Measurements from ENCODE around the gene CHPF.

Gene CHPF

GRCh38 chr2:219543596-219544358 is at the start of gene CHPF, which contains the start of gene TMEM198:
CHPF (minus strand) TSS chr2:219543809; CDS start chr2:219543538, 271 bp downstream.
TMEM198 (plus strand) TSS chr2:219544028; CDS start chr2:219544728, 700 bp downstream.
- DNase-seq: peak; percentile 97

GRCh38 chr2:219593154-219593553 is 49.5 kb upstream of the CHPF start:
- DNase-seq: no peak

- DNase-seq: no peak
Measured at GRCh38 chr2:219592736-219593135, 49.1 kb upstream of the CHPF start.

GRCh38 chr2:219591091-219591490 is 47.5 kb upstream of the CHPF start:
- DNase-seq: no peak

GRCh38 chr2:219581346-219581745 is 37.7 kb upstream of the CHPF start:
- DNase-seq: no peak

GRCh38 chr2:219578811-219579613 is 35.4 kb upstream of the CHPF start:
- DNase-seq: no peak

GRCh38 chr2:219576505-219577388 is 33.1 kb upstream of the CHPF start:
- no peak for DNase-seq

GRCh38 chr2:219575566-219576504 is 32.2 kb upstream of the CHPF start:
- DNase-seq: no peak

- no peak for DNase-seq
Measured at GRCh38 chr2:219574484-219575311, 31.1 kb upstream of the CHPF start.

GRCh38 chr2:219573166-219573565 is 29.6 kb upstream of the CHPF start:
- no peak for DNase-seq

GRCh38 chr2:219572237-219573001 is 28.8 kb upstream of the CHPF start, which contains the start of gene INHA:
INHA (plus strand) TSS chr2:219572310; CDS start chr2:219572375, 65 bp downstream.
- DNase-seq: no peak

- DNase-seq: no peak
Measured at GRCh38 chr2:219571311-219572236, 28.0 kb upstream of the CHPF start, which contains the start of gene OBSL1. OBSL1 (minus strand) TSS chr2:219571539; CDS start chr2:219571232, 307 bp downstream.

GRCh38 chr2:219570924-219571310 is 27.3 kb upstream of the CHPF start:
- no peak for DNase-seq

GRCh38 chr2:219570194-219570923 is 26.8 kb upstream of the CHPF start:
- DNase-seq: no peak

- no peak for DNase-seq
Measured at GRCh38 chr2:219569635-219570034, 26.0 kb upstream of the CHPF start.

GRCh38 chr2:219569041-219569440 is 25.4 kb upstream of the CHPF start:
- DNase-seq: no peak

- DNase-seq: no peak
Measured at GRCh38 chr2:219567791-219568361, 24.3 kb upstream of the CHPF start.

GRCh38 chr2:219567131-219567530 is 23.5 kb upstream of the CHPF start:
- no peak for DNase-seq

Measured in CD4-positive, alpha-beta T cell treated with Interleukin-17A for 4 hours (primary cell).